Fibroblast of lung (primary cell): ENCODE measurements around the gene NOG.

Experiments used
- EZH2 ChIP-seq: IDR thresholded peaks from 2 replicates; pipeline ENCODE4 v1.5.1; 2012; ENCODE audit warnings: low read length, control low read depth, mild to moderate bottlenecking; ENCODE audit errors: missing control alignments
- TF ChIP-seq, protein P1 (sequence below), 2 donors: IDR thresholded peaks in 1 of 2; conservative IDR thresholded peaks in 1 of 2; 1 replicate in 1 of 2; 2 replicates in 1 of 2; pipeline ENCODE4 v1.5.1; 2011 to 2012; ENCODE audit warnings: low read length in 2 of 2, control low read depth in 1 of 2, inconsistent platforms in 1 of 2, low read depth in 1 of 2, mild to moderate bottlenecking in 1 of 2

DNA sequence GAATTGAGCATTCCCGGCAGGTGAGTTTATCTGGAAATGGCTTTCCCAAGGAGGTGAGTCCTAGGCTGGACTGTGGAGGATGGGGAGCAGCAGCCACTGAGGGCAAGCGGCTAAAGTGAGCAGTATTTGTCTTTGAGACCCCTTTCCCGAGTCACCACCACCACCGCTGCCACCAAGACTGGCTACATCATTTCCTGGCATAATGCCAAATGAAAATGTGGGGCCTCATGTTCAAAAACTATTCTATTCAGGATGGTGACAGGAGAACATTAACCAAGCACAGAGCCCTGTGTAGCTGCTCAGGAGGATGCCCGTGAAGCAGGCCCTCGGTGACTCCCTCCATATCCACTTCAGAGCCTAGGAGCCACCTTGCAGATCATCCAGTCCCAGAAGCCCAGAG, 46.0 kb downstream of the NOG start:
- TF ChIP-seq, protein P1, sequence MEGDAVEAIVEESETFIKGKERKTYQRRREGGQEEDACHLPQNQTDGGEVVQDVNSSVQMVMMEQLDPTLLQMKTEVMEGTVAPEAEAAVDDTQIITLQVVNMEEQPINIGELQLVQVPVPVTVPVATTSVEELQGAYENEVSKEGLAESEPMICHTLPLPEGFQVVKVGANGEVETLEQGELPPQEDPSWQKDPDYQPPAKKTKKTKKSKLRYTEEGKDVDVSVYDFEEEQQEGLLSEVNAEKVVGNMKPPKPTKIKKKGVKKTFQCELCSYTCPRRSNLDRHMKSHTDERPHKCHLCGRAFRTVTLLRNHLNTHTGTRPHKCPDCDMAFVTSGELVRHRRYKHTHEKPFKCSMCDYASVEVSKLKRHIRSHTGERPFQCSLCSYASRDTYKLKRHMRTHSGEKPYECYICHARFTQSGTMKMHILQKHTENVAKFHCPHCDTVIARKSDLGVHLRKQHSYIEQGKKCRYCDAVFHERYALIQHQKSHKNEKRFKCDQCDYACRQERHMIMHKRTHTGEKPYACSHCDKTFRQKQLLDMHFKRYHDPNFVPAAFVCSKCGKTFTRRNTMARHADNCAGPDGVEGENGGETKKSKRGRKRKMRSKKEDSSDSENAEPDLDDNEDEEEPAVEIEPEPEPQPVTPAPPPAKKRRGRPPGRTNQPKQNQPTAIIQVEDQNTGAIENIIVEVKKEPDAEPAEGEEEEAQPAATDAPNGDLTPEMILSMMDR (conservative IDR thresholded peaks at IDR 0.05 in 1 of 2, IDR thresholded peaks at IDR 0.05 in 1 of 2; ENCODE audit: low read depth in 1 of 2, low read length in 2 of 2): no peak
- no peak for TF ChIP-seq EZH2
